ENCODE results near the gene SKOR2.

SKOR2 gene

DNA sequence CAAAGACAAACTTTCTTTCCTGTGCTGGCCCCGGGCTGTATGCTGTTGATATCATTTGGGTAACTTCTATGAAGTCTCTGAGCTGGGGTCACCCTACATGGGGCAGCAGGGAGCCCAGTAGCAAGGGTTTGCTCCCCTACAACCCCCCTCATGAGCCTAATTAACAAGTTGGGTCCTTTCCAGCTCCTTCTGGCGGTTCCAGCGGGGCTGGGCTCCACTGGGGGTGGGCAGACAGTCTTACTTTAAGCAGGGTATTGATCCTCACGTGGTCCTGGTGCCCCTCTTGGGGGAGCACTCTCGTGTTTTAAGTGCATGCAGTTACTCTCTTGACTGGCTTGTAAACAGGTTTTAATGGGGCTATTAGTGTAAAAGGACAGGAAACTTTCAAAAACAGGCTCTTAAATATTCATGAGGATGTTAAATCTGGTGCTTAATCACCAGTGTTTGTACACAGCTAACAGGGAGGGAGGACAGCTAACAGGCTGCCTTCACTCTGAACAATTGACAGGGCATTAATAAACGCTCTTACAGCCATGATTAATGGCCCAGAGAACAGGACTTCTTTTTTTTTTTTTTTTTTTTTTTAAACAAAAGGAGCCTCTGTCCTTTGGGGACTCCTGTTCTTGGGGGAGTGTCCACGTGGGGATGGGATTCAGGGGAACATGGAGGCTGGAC is 36.6 kb upstream of the SKOR2 start:
- no peaks in the 10 kb centered on the region for H3K9me3 ChIP-seq

DNA sequence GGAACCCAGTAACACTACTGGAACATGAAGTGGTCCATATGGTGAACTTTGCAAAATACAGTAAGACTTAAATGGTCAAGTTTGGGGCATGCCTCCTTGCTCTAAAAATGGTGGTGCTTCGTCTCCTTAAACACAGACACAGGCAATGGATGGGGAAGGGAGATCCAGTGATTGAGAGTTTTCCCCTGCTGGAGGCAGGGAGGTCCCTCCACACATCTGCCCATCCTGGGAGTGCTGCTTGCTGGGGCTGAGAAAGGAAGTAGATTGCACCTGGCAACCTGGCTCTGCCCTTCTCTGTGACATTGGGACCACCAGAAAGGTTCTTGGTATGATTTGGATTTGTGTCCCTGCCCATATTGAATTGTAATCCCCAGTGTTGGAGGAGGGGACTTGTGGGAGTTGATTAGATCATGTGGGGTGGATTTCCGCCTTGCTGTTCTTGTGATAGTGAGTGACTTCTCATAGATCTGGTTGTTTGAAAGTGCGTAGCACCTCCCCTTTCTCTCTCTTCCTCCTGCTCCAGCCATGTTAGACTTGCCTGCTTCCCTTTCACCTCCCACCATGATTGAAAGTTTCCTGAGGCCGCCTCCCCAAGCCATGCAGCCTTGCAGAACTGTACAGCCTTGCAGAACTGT is 35.4 kb upstream of the SKOR2 start:
- TF ChIP-seq, protein P1, sequence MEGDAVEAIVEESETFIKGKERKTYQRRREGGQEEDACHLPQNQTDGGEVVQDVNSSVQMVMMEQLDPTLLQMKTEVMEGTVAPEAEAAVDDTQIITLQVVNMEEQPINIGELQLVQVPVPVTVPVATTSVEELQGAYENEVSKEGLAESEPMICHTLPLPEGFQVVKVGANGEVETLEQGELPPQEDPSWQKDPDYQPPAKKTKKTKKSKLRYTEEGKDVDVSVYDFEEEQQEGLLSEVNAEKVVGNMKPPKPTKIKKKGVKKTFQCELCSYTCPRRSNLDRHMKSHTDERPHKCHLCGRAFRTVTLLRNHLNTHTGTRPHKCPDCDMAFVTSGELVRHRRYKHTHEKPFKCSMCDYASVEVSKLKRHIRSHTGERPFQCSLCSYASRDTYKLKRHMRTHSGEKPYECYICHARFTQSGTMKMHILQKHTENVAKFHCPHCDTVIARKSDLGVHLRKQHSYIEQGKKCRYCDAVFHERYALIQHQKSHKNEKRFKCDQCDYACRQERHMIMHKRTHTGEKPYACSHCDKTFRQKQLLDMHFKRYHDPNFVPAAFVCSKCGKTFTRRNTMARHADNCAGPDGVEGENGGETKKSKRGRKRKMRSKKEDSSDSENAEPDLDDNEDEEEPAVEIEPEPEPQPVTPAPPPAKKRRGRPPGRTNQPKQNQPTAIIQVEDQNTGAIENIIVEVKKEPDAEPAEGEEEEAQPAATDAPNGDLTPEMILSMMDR (IDR thresholded peaks at IDR 0.05), result no peak
- Histone ChIP-seq H3K27me3 (peaks cover 16% of the 10 kb centered on the region), H3K9me3 (no peaks in the 10 kb centered on the region), H3K4me3 (ENCODE audit: low read depth in 1 of 2, low read length in 1 of 2) (no peak overlapping the region), H3K27ac (no peak overlapping the region), H3K4me1 (ENCODE audit: control insufficient read depth in 1 of 2, insufficient read depth in 1 of 2, low read depth in 1 of 2, low read length in 1 of 2) (no peaks in the 10 kb centered on the region), H3K36me3 (no peaks in the 10 kb centered on the region)

More for the DNA sequence above, 36.6 kb upstream of the SKOR2 start:
- TF ChIP-seq, protein P1 (IDR thresholded peaks at IDR 0.05), result no peak
- H3K27ac ChIP-seq, result no peak overlapping the region
- H3K4me1 ChIP-seq (ENCODE audit: control insufficient read depth in 1 of 2, insufficient read depth in 1 of 2, low read depth in 1 of 2, low read length in 1 of 2), result no peaks in the 10 kb centered on the region
- H3K36me3 ChIP-seq, result no peaks in the 10 kb centered on the region
- H3K27me3 ChIP-seq, result peaks cover 16% of the 10 kb centered on the region
- H3K4me3 ChIP-seq (ENCODE audit: low read depth in 1 of 2, low read length in 1 of 2), result no peak overlapping the region

DNA sequence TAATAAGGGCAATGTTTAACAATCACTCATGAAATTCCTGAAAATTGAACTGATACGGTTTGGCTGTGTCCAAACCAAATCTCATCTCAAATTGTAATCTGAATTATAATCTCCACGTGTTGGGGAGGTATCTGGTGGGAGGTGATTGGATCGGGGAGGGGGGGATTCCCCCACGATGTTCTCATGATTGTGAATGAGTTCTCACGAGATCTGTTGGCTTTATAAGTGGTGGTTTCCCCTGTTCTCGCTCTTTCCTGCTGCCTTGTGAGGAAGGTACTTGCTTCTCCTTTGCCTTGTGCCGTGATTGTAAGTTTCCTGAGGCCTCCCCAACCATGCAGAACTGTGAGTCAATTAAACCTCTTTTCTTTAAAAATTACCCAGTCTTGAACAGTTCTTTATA is 34.0 kb upstream of the SKOR2 start:
- no peaks in the 10 kb centered on the region for H3K36me3 ChIP-seq
- TF ChIP-seq, protein P1 (IDR thresholded peaks at IDR 0.05), result no peak
- H3K4me1 ChIP-seq (ENCODE audit: control insufficient read depth in 1 of 2, insufficient read depth in 1 of 2, low read depth in 1 of 2, low read length in 1 of 2), result no peaks in the 10 kb centered on the region
- H3K27me3 ChIP-seq, result peaks cover 16% of the 10 kb centered on the region
- H3K27ac ChIP-seq, result no peak overlapping the region
- no peak overlapping the region for H3K4me3 ChIP-seq (ENCODE audit: low read depth in 1 of 2, low read length in 1 of 2)
- H3K9me3 ChIP-seq, result no peaks in the 10 kb centered on the region

DNA sequence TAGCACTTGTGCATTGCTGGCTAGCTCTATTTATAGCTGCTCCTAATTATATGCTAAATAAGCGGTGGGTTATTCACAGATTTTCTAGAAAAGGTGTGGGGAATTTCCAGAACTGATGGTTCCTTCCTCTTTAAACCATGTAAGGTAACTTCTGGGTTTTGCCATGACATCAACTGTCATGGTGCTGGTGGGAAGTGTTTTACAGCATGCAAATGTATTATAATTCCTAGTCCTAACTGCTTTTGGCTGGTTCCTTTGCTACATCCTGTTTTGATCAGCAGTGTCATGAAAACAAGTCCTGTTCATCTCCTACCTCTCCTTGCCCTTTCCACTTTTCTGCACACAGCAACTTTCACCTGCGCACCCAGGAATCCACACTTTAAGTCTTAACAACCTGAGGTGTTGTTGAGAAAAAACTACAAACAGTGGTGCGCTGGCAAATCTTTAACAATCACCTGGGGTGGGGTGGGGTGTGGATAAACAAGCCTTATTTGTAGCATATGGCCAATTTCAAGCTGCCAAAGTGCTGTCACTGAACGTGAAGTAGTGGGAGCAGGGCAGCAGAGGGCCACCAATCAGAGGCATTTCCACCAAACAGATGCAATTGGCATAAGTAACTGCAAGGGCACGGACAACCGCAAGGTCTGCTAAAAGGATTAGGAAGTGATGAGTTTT is 33.4 kb upstream of the SKOR2 start:
- Histone ChIP-seq H3K36me3 (no peaks in the 10 kb centered on the region), H3K27me3 (peaks cover 16% of the 10 kb centered on the region), H3K9me3 (no peaks in the 10 kb centered on the region), H3K27ac (no peak overlapping the region), H3K4me3 (ENCODE audit: low read depth in 1 of 2, low read length in 1 of 2) (no peak overlapping the region), H3K4me1 (ENCODE audit: control insufficient read depth in 1 of 2, insufficient read depth in 1 of 2, low read depth in 1 of 2, low read length in 1 of 2) (no peaks in the 10 kb centered on the region)
- TF ChIP-seq, protein P1 (IDR thresholded peaks at IDR 0.05), result no peak

DNA sequence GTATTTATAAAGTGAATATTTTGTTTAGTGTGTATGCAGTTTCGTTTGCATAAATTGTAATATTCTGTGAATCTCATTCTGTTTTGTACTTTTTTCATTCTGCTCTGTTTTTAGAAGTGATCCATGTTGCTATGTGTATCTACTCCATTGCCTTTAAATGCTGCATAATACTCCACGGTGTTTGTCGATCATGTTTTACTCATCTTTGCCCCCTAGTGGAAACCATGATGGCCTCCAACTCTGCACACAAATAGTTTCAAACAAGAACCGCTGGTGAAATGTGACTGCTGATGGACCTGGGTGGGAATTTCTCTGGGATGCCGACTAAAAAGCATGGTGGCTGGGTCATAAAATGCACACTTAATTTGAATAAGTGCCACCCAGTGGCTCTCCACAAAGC is 32.0 kb upstream of the SKOR2 start:
- TF ChIP-seq, protein P1 (IDR thresholded peaks at IDR 0.05), result no peak
- no peaks in the 10 kb centered on the region for H3K9me3 ChIP-seq
- H3K27ac ChIP-seq, result no peak overlapping the region
- no peaks in the 10 kb centered on the region for H3K4me1 ChIP-seq (ENCODE audit: control insufficient read depth in 1 of 2, insufficient read depth in 1 of 2, low read depth in 1 of 2, low read length in 1 of 2)
- H3K4me3 ChIP-seq (ENCODE audit: low read depth in 1 of 2, low read length in 1 of 2), result no peak overlapping the region
- H3K36me3 ChIP-seq, result no peaks in the 10 kb centered on the region
- H3K27me3 ChIP-seq, result peaks cover 16% of the 10 kb centered on the region

Data from neutrophil (primary cell).